Measurements from ENCODE around the gene GDI1. TPM values are rescaled to one million over a fixed set of nuclear protein-coding genes. Genes with fewer than 3 reads are reported as not detected.

Gene GDI1
- total RNA-seq, 1 donor from 2014 or later, result 143 TPM

GRCh38 chrX:154478728-154479622 lies 42.0 kb downstream of the GDI1 start, which contains the start of gene LAGE3:
Gene LAGE3 (minus strand): TSS chrX:154479281. CDS start chrX:154478915, 366 bp downstream.
- Mint-ChIP-seq H3K4me1 (ENCODE audit: low read depth, unreplicated experiment) (no peaks in the 10 kb centered on the region), H3K27ac (ENCODE audit: unreplicated experiment) (peak within 1 kb of the TSS; percentile 53), H3K4me3 (ENCODE audit: unreplicated experiment) (peak within 1 kb of the TSS; percentile 83), H3K9me3 (ENCODE audit: unreplicated experiment) (no peaks in the 10 kb centered on the region), H3K27me3 (ENCODE audit: low read depth, unreplicated experiment) (no peaks in the 10 kb centered on the region), H3K36me3 (ENCODE audit: low read depth, unreplicated experiment) (peaks cover 4% of the 10 kb centered on the region)
- H3K79me2 ChIP-seq (ENCODE audit: insufficient read depth, low read length), result no peaks in the 10 kb centered on the region
- H3K4me3 ChIP-seq (ENCODE audit: insufficient read depth, low read depth, low read length), result peak within 1 kb of the TSS; percentile 50
- no peaks in the 10 kb centered on the region for H3K36me3 ChIP-seq (ENCODE audit: insufficient read depth, low read length)
- H2AFZ ChIP-seq (ENCODE audit: low read depth, low read length), result peak within 1 kb of the TSS; percentile 71
- DNase-seq (ENCODE audit: low read depth), result peak; percentile 67
- H3K27me3 ChIP-seq (ENCODE audit: insufficient read depth, low read length), result no peaks in the 10 kb centered on the region
- H3K9me3 ChIP-seq (ENCODE audit: insufficient read depth, low read depth, low read length), result no peaks in the 10 kb centered on the region
- peak within 1 kb of the TSS; percentile 64 for H3K9ac ChIP-seq (ENCODE audit: low read length)
- FAIRE-seq, result no peak
- H3K4me1 ChIP-seq (ENCODE audit: insufficient read depth, low read length), result no peaks in the 10 kb centered on the region
- H3K4me2 ChIP-seq (ENCODE audit: low read length), result peak within 1 kb of the TSS; percentile 89
- peak within 1 kb of the TSS; percentile 33 for H3K27ac ChIP-seq (ENCODE audit: low read depth, low read length)
- TF ChIP-seq EZH2 (IDR thresholded peaks at IDR 0.05; ENCODE audit: insufficient read depth, low read length), result no peak
- no peak for TF ChIP-seq CTCF (IDR thresholded peaks at IDR 0.05; ENCODE audit: insufficient read depth, low read depth, low read length)
- H4K20me1 ChIP-seq (ENCODE audit: insufficient read depth, low read length), result no peaks in the 10 kb centered on the region

DNA sequence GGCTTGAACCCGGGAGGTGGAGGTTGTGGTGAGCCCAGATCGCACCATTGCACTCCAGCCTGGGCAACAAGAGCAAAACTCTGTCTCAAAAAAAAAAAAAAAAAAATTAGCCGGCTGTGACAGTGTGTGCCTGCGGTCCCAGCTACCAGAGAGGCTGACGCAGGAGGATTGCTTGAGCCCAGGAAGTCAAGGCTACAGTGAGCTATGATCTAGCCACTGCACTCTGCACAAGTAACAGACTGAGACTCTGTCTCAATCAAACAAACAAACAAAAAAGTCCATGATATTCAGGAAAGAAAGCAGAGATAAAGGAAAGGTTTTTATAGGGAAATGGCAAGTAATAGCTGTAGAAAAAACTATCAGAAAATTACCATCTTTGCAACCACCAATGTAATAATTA lies 44.2 kb downstream of the GDI1 start:
- no peaks in the 10 kb centered on the region for H3K4me1 Mint-ChIP-seq (ENCODE audit: low read depth, unreplicated experiment)
- H3K36me3 Mint-ChIP-seq (ENCODE audit: low read depth, unreplicated experiment), result peaks cover 4% of the 10 kb centered on the region
- FAIRE-seq (no peak), DNase-seq (ENCODE audit: low read depth) (no peak)
- Histone ChIP-seq H3K36me3 (ENCODE audit: insufficient read depth, low read length) (no peaks in the 10 kb centered on the region), H3K27ac (ENCODE audit: low read depth, low read length) (no peak overlapping the region), H3K9ac (ENCODE audit: low read length) (no peak overlapping the region), H3K4me2 (ENCODE audit: low read length) (no peak overlapping the region), H2AFZ (ENCODE audit: low read depth, low read length) (no peak overlapping the region), H3K9me3 (ENCODE audit: insufficient read depth, low read depth, low read length) (no peaks in the 10 kb centered on the region), H4K20me1 (ENCODE audit: insufficient read depth, low read length) (no peaks in the 10 kb centered on the region), H3K4me3 (ENCODE audit: insufficient read depth, low read depth, low read length) (no peak overlapping the region), H3K27me3 (ENCODE audit: insufficient read depth, low read length) (no peaks in the 10 kb centered on the region), H3K79me2 (ENCODE audit: insufficient read depth, low read length) (peaks cover 12% of the 10 kb centered on the region), H3K4me1 (ENCODE audit: insufficient read depth, low read length) (peaks cover 7% of the 10 kb centered on the region)
- no peaks in the 10 kb centered on the region for H3K9me3 Mint-ChIP-seq (ENCODE audit: unreplicated experiment)
- H3K4me3 Mint-ChIP-seq (ENCODE audit: unreplicated experiment), result no peak overlapping the region
- no peaks in the 10 kb centered on the region for H3K27me3 Mint-ChIP-seq (ENCODE audit: low read depth, unreplicated experiment)
- TF ChIP-seq EZH2 (IDR thresholded peaks at IDR 0.05; ENCODE audit: insufficient read depth, low read length) (no peak), CTCF (IDR thresholded peaks at IDR 0.05; ENCODE audit: insufficient read depth, low read depth, low read length) (no peak)
- H3K27ac Mint-ChIP-seq (ENCODE audit: unreplicated experiment), result no peak overlapping the region

Data from astrocyte (in vitro differentiated cells and primary cell).